Measurements from ENCODE around the gene TACO1. TPM values are rescaled to one million over a fixed set of nuclear protein-coding genes. Genes with fewer than 3 reads are reported as not detected.

The TACO1 gene
- total and polyA plus RNA-seq, 9 of the 15 experiments (the other 6 are each of a cell fraction or from before 2014, with no cell fraction given): 10.3 to 41.6 (median 30.9) TPM

- H3K4me1 ChIP-seq (replicated peaks in 1 of 2; ENCODE audit: control insufficient read depth in 2 of 2, insufficient read depth in 2 of 2, low read length in 2 of 2): peaks cover 10 to 18% of the 10 kb centered on the region in 2 experiments; a peak in 4 of 5 replicates
- peaks cover 39% of the 10 kb centered on the region for H3K79me2 ChIP-seq (ENCODE audit: control insufficient read depth, insufficient read depth, low read length)
- H2AFZ ChIP-seq (ENCODE audit: low read depth, low read length): peak within 1 kb of the TSS; percentile 89
- H3K27me3 ChIP-seq (ENCODE audit: control insufficient read depth in 2 of 2, insufficient read depth in 2 of 2, low read length in 2 of 2): no peaks in the 10 kb centered on the region
- DNase-seq (ENCODE audit: extremely low read depth in 1 of 4, low spot score in 3 of 4) (peak; percentile 98 to 99 (median 99)), FAIRE-seq (peak; percentile 100), ATAC-seq (peak; percentile 96)
- H3K9me3 ChIP-seq (replicated peaks; ENCODE audit: control insufficient read depth, insufficient read depth, low read depth, low read length): no peaks in the 10 kb centered on the region
- intact Hi-C loops (cut with micrococcal nuclease) (loop anchor here (2.0 to 10.0 kb wide), 4 partner anchors 53 to 223 kb away; partner anchors contain the start of genes CCDC47, DDX42 and SMARCD2), in situ Hi-C loops (cut with MboI) (no loop called here)
- peak within 1 kb of the TSS; percentile 43; the same call in 2 of the 3 replicates for H3K27ac ChIP-seq (ENCODE audit: extremely low read depth, low read depth, low read length)
- H4K20me1 ChIP-seq (replicated peaks; ENCODE audit: control insufficient read depth, insufficient read depth, low read length): no peaks in the 10 kb centered on the region
- H3K36me3 ChIP-seq (ENCODE audit: control insufficient read depth, insufficient read depth, low read length): no peaks in the 10 kb centered on the region
- no TSS peak for BruUV-seq (replicated peaks)
- WGBS (ENCODE audit: insufficient coverage, low coverage, missing lambda C conversion rate): under 1% methylated on average over 67 of the region's 75 CpGs
- ChIA-PET CTCF (ENCODE audit: low intra/inter-chr PET ratio) (no interaction called here), POLR2A (interaction anchor here (0.5 to 1.8 kb wide), 10 partner anchors 8 to 497 kb away, joined by 3 to 14 read pairs (median 3); no protein-coding TSS in a partner anchor)
- peak within 1 kb of the TSS; percentile 71 for H3K4me3 ChIP-seq
- peak within 1 kb of the TSS; percentile 54 to 90 for H3K9ac ChIP-seq (ENCODE audit: insufficient read depth in 1 of 2, low read depth in 2 of 2, low read length in 2 of 2)
- H3K9me1 ChIP-seq (ENCODE audit: control insufficient read depth, insufficient read depth, low read length): peaks cover 2% of the 10 kb centered on the region
- peak within 1 kb of the TSS; percentile 76 for H3K4me2 ChIP-seq (ENCODE audit: insufficient read depth, low read length)
- TF ChIP-seq GATA2 (CRISPR knock-in tag; IDR thresholded peaks at IDR 0.05) (no peak), ZNF583 (CRISPR knock-in tag; IDR thresholded peaks at IDR 0.05) (no peak), FOS (IDR thresholded peaks at IDR 0.05; ENCODE audit: extremely low read depth, insufficient read length) (peak; percentile 76), BHLHE40 (IDR thresholded peaks at IDR 0.05; ENCODE audit: low read length) (no peak), SP2 (IDR thresholded peaks at IDR 0.05; ENCODE audit: extremely low read depth, low read depth, low read length, poor library complexity, severe bottlenecking) (peak; percentile 66), ZNF408 (CRISPR knock-in tag; IDR thresholded peaks at IDR 0.05; ENCODE audit: low read depth) (no peak), FOXM1 (IDR thresholded peaks at IDR 0.05; ENCODE audit: low read depth) (no peak), FOXM1 (CRISPR knock-in tag; IDR thresholded peaks at IDR 0.05; ENCODE audit: low read depth) (no peak), PRDM10 (IDR thresholded peaks at IDR 0.05; ENCODE audit: partially characterized antibody) (peak; percentile 62), IRF2 (CRISPR knock-in tag; IDR thresholded peaks at IDR 0.05) (no peak), HDGF (IDR thresholded peaks at IDR 0.05) (peak; percentile 69; the same call in 1 of the 2 replicates), ZNF197 (CRISPR knock-in tag; IDR thresholded peaks at IDR 0.05; ENCODE audit: low read depth) (no peak), NFYB (IDR thresholded peaks at IDR 0.05; ENCODE audit: extremely low read depth, insufficient read length) (peak; percentile 73), TFAP4 (CRISPR knock-in tag; IDR thresholded peaks at IDR 0.05; ENCODE audit: borderline replicate concordance) (peak; percentile 58), ZNF444 (CRISPR knock-in tag; IDR thresholded peaks at IDR 0.05) (no peak), ZNF217 (CRISPR knock-in tag; IDR thresholded peaks at IDR 0.05) (no peak), BRF1 (IDR thresholded peaks at IDR 0.05; ENCODE audit: borderline replicate concordance, extremely low read depth, insufficient read length) (no peak), KDM2B (CRISPR knock-in tag; IDR thresholded peaks at IDR 0.05) (no peak), POLR2AphosphoS2 (IDR thresholded peaks at IDR 0.05; ENCODE audit: low read length) (no peak)
Measured at GRCh38 chr17:63621684-63622573, 21.2 kb downstream of the TACO1 start, which contains the start of gene MAP3K3. Gene MAP3K3, plus strand, starts transcription at chr17:63622417. Its CDS starts 343 bp downstream, at chr17:63622760.

Data from K562 (cell line).